HG03520 (cell line): ENCODE data around the gene CACNA2D1.
"Not testable (repeated sequence)": the region's sequence is repeated elsewhere in the genome, so short reads cannot be mapped to it uniquely, and the experiment has no call there.

Experiments used
- ATAC-seq: cut with Tn5 transposase; IDR thresholded peaks from one replicate; pipeline ENCODE4 v1.9.1; 2021; ENCODE audit warnings: mild to moderate bottlenecking, moderate library complexity; ENCODE audit not compliant: unreplicated experiment

The CACNA2D1 gene

GRCh38 chr7:82053453-82054032 is 390.0 kb downstream of the CACNA2D1 start:
- ATAC-seq = no peak

DNA sequence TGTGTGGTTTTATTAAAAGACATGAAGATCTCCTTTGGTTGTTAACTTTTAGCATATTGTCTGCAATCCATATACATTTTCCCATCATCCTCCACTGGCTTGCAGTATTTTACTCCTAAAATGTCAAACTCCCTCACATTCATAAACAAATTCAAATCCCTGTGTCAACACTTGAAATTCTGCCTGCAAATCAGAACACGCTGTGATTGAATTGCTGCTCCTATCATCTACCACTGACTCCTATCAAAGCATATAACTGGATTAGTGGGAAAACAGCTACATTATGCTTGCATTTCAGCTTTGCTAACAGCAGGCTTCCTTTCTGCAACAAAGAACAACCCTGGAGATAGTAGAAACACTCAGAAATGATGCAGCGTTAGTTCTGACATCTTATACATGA is 392.0 kb downstream of the CACNA2D1 start:
- no peak for ATAC-seq

GRCh38 chr7:82050792-82051191 is 392.8 kb downstream of the CACNA2D1 start:
- ATAC-seq = no peak

DNA sequence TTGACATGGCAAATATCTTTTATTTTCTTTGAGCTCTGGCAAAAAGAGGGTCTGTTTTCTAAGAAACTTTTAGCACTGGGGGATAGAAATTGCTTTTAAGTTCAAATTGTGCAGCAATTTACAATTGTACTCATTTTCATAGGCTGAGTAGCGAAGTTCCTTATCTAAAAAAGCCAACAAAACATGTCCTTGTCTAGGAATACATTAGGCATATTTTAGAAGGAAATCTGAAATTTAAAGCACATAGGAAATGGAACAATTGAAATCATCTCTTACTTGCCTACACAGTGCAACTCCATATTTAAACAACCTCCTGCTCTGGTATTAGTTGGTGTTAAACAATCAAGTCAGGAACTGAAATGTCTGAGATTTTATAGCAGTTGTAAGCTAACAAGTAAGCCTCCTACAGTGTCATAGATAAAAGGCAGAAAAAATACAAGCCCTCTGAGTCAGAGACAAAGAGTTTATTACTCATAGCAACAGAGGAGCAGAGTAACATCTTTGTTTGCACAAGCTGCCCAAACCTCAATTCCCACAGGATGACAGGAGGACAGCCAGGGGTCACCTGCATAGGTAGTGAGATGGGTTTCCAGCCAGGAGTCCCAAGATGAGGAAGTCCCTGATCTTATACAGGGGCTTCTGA is 393.6 kb downstream of the CACNA2D1 start:
- ATAC-seq = no peak

GRCh38 chr7:82049442-82049841 is 394.1 kb downstream of the CACNA2D1 start:
- ATAC-seq = peak; percentile 47

DNA sequence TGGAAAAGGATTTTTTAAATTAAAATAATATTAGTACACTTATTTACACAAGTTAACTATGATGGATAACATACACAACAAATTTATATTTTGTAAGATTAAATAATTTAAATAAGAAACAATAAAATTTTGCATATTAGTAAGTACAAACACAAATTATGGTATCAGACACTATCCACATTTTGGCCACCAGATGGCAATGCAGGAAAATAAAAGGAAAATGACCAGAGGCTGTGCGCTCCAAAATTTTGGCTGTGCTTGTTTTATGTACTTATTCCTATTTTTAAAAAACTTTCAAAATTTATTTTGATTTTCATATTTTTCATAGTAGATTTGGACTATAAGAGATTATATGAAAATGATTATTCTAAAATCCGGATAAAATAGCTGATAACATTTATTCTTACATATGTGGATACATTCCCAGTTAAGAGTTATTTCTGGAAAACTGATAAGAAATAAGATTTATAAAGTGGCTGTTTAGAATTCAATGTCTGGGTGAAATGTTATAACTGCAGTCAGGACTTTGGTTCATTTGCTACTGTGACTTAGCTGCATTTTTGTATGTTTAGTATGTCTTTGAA is 399.0 kb downstream of the CACNA2D1 start:
- peak; percentile 63 for ATAC-seq

- no peak for ATAC-seq
Observed at GRCh38 chr7:82039621-82040020, 404.0 kb downstream of the CACNA2D1 start.

DNA sequence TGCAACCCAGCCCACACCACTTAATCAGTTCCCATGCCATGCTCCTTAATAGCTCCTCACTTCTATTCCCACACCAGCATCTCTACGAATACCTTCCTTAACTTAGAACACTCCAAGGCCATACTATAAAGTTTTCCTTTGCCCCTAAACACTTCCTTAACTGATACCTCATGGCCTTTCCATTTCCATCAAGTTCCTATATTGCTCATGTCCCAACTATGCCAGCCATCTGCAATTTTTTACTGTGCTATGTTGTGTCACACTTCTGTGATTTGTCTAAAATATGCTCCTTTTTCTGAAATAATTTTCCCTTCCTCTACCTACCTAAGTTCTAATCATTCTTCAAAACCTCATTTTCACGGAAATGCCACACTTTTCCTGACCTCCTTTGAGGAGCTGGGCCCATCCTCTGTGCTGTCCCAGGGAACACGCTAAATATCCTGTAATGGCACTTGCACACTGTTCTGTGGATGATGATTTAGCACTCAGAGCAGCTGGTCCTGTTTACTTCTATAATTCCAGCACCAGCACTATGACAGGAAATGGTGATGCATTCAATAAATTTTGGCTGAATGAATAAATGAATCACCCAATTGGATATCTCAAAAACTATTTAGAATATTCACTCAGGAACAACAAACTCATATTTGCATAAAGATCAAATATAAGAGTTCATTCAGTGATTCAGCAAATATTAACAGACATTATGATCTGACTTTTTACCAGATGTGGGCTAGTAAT is 407.3 kb downstream of the CACNA2D1 start:
- no peak for ATAC-seq

DNA sequence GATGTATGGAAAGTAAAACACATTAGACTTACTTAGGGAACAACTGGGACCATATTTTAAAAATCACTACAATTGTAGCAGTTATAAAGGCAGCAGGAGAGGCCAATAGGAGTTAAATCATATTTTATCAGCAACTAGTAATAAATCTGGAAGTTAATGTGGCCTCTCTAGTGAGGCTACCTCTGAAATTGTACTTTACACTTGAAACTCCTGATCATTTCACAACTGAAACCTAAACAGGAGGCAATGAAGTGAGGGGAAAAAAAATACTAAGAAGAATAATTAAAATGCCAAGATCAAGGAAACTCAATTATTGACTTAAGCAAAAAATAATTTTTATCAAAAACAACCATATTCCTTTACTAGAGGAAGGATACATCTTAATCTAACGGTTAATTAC is 408.1 kb downstream of the CACNA2D1 start:
- ATAC-seq = no peak

DNA sequence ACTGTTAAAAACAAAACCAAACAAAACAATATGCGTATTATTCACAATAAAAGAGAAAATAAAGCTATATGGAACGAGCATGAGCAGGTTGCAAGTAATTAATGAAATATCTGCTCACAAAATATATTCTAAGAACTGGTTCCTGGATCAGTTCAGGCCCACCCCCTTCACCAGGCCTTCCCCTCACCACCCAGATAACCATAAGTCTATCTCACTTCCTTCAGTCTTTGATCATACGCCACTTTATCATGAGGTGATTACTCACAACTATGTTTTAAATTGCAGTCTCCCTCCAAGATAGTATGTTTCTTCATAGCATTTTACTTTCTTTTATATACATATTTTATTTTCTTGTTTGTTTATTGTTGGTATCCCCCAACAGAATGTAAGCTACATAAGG is 410.7 kb downstream of the CACNA2D1 start:
- no peak for ATAC-seq

- ATAC-seq = no peak
Observed at GRCh38 chr7:82029236-82029913, 414.2 kb downstream of the CACNA2D1 start.

GRCh38 chr7:82028097-82028496 is 415.5 kb downstream of the CACNA2D1 start:
- no peak for ATAC-seq

GRCh38 chr7:82021713-82022112 is 421.9 kb downstream of the CACNA2D1 start:
- no peak for ATAC-seq

DNA sequence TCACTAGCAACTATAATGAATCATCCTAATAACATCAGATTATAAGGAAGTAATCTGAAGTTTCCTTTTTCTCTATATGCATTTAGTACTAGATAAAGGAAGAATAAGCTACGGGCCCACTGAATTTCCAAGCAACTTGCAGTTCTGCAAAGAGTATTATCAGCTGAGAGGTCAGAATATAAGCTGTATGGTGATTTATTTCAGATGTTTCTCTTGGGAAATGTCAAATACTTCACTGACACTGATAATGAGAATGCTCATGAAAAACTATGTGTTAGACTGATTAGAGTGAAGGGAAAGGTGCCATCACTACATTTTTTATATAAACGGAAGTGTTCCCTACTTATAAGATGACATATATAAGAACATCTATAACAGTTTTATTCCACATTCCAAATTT is 422.5 kb downstream of the CACNA2D1 start:
- ATAC-seq = no peak

DNA sequence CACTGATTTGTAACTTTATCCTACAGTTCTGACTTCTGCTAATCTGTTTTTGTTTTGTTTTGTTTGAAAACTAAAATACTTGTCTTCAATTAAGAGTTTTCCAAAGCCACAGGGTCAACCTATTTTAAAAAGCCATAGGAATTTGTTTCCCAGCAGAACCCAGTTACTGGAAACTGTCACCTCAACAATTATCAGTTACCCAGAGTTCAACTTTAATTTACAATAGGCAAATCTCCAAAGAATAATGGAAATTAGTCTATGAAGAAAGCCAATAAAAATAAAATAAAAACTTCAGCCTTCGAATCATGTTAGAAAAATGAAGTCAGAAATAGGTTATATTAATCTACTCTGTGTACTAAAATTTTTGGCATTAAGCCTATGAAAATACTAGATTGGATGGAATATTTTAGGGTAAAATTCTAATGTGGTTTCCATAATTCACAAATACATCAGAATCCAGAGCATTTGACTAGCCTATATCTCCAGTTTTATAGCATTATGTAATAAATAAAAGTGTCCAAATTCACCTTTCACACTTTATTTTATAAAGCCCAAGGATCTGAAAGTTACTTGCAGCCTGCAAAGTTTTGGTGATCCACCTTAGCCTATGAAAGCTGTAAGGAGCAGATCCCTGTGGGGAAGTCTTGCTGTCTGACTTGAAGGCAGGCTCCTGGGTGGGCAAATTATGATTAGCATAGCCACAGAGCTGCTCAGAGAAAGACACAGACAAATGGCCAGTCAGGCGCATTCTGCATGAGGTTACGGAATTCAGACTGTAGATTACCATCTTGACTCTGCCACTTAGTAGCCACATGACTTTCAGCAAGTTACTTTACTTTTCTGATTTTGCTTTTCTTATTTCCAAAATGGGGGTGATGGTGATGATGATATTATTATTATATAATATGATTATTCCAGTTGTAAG is 423.8 kb downstream of the CACNA2D1 start:
- no peak for ATAC-seq

DNA sequence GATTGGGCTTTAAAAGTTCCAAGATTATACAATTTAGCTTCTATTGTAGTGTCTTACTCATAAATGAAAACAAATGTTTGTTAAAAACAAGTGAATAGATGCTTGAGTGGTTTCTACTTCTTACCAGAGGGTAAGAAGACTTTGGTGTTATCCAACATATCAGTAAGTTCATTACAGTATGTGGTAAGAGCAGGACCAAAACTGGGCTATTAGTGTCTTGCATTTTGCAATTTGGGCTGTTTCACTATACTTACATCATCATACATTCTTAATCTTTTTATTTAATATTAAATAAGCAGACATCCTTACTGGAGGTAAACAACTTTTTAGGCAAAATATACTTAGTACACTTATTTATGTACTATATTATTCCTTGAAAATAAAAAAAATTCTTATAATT is 425.4 kb downstream of the CACNA2D1 start:
- no peak for ATAC-seq

- ATAC-seq = no peak
Observed at GRCh38 chr7:82017334-82017943, 426.1 kb downstream of the CACNA2D1 start.

DNA sequence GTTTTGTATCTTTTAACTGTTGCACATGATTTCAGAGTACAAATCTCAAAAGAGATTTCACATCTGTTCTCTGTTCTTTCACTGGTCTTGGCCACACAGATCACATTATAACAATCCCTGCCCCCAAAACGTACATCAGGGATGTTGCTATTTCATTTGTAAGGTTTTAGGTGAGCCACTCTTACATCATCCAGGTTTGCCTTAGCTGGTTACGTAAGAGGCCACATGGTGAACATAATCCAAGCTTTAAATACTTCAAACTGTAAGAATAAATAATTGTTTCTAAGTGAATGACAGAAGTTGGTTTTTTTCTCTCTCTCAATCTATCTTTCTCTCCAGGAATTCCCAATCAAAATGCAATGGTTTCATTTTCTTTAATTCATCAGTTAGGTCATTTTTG is 427.8 kb downstream of the CACNA2D1 start:
- no peak for ATAC-seq

DNA sequence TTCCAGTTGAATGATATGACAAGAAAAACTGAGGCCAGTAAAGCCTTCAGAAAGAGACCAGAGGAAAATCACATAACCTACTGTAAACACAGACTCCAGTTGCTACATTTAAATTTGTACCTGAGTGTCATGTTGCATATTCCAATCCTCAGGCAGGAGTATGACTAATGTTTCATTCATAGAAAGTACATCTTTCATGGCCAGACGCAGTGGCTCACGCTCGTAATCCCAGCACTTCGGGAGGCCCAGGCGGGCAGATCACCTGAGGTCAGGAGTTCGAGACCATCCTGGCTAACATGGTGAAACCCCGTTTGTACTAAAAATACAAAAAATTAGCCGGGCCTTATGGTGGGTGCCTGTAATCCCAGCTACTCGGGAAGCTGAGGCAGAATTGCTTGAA is 429.0 kb downstream of the CACNA2D1 start:
- ATAC-seq = not testable (repeated sequence)

GRCh38 chr7:82012453-82012852 is 431.1 kb downstream of the CACNA2D1 start:
- no peak for ATAC-seq
